Neural cell (in vitro differentiated cells): Measurements from ENCODE around the gene TAL1.

Experiments used
- CTCF ChIP-seq: fragments of 450-650 bp; IDR thresholded peaks from 2 replicates; pipeline ENCODE4 v1.5.1; 2014; ENCODE audit warnings: antibody characterized with exemption, mild to moderate bottlenecking, moderate library complexity; ENCODE audit not compliant: poor library complexity, severe bottlenecking
- EP300 ChIP-seq: fragments of 450-650 bp; conservative IDR thresholded peaks from 2 replicates; pipeline ENCODE4 v1.6.1; 2014; ENCODE audit warnings: antibody characterized with exemption, mild to moderate bottlenecking, moderate library complexity; ENCODE audit not compliant: poor library complexity, severe bottlenecking
- EZH2 ChIP-seq: fragments of 200-600, 300-800 bp; shearing (Covaris generic), sonication (generic); IDR thresholded peaks from 2 replicates; pipeline ENCODE4 v1.6.1; 2014; ENCODE audit warnings: antibody characterized with exemption, low read length, borderline replicate concordance, mild to moderate bottlenecking; ENCODE audit not compliant: insufficient read depth, poor library complexity, severe bottlenecking
- REST ChIP-seq: IDR thresholded peaks from 2 replicates; pipeline ENCODE4 v1.6.1; 2012; ENCODE audit warnings: borderline replicate concordance

- TF ChIP-seq CTCF (no peak), EP300 (no peak), REST (no peak), EZH2 (no peak)
Measured at GRCh38 chr1:47216278-47217059, 15.6 kb downstream of the TAL1 start.
